ENCODE measurements around the gene CATSPERZ. TPM values are rescaled to one million over a fixed set of nuclear protein-coding genes. Genes with fewer than 3 reads are reported as not detected.

CATSPERZ gene
- total and polyA plus RNA-seq, 9 of the 15 experiments (the other 6 are each of a cell fraction or from before 2014, with no cell fraction given), result 0.86 to 8.5 (median 3.5) TPM

- TF ChIP-seq, protein P1, sequence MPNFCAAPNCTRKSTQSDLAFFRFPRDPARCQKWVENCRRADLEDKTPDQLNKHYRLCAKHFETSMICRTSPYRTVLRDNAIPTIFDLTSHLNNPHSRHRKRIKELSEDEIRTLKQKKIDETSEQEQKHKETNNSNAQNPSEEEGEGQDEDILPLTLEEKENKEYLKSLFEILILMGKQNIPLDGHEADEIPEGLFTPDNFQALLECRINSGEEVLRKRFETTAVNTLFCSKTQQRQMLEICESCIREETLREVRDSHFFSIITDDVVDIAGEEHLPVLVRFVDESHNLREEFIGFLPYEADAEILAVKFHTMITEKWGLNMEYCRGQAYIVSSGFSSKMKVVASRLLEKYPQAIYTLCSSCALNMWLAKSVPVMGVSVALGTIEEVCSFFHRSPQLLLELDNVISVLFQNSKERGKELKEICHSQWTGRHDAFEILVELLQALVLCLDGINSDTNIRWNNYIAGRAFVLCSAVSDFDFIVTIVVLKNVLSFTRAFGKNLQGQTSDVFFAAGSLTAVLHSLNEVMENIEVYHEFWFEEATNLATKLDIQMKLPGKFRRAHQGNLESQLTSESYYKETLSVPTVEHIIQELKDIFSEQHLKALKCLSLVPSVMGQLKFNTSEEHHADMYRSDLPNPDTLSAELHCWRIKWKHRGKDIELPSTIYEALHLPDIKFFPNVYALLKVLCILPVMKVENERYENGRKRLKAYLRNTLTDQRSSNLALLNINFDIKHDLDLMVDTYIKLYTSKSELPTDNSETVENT (CRISPR knock-in tag; IDR thresholded peaks at IDR 0.05), result no peak
- TF ChIP-seq SP2 (IDR thresholded peaks at IDR 0.05; ENCODE audit: extremely low read depth, low read depth, low read length, poor library complexity, severe bottlenecking) (no peak), ATF7 (IDR thresholded peaks at IDR 0.05) (no peak)
These were observed 24.7 kb downstream of the CATSPERZ start (continued) for GRCh38 chr11:64324692-64325469.

DNA sequence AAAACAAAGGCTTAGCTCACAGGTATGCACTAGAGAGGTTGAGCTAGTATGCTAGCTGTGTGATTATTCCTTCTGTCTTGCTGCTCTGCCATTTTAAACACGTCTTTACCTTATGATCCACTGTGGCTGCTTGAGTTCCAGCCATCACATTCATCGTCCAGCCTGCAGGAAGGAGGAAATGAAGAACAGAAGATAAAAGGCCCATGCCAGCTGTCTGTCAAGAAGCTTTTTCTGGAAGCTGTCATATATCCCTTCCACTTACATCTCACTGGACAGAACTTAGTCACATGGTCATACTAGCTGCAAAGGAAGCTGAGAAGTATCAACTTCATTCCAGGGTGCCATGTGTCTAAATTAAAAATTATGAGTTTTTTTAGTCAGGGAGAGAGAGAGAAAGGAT is 27.2 kb downstream of the CATSPERZ start:
- Histone ChIP-seq H3K36me3 (ENCODE audit: control insufficient read depth, insufficient read depth, low read length) (peaks cover 5% of the 10 kb centered on the region; the same call in 2 of the 3 replicates), H3K9ac (ENCODE audit: insufficient read depth in 1 of 2, low read depth in 2 of 2, low read length in 2 of 2) (no peak overlapping the region), H3K4me3 (no peak overlapping the region), H3K9me1 (ENCODE audit: control insufficient read depth, insufficient read depth, low read length) (no peaks in the 10 kb centered on the region), H2AFZ (ENCODE audit: low read depth, low read length) (no peak overlapping the region), H3K9me3 (replicated peaks; ENCODE audit: control insufficient read depth, insufficient read depth, low read depth, low read length) (no peaks in the 10 kb centered on the region; the same call in 1 of the 2 replicates), H4K20me1 (replicated peaks; ENCODE audit: control insufficient read depth, insufficient read depth, low read length) (no peaks in the 10 kb centered on the region), H3K4me1 (replicated peaks in 1 of 2; ENCODE audit: control insufficient read depth in 2 of 2, insufficient read depth in 2 of 2, low read length in 2 of 2) (peaks cover 18 to 44% of the 10 kb centered on the region in 2 experiments), H3K27me3 (ENCODE audit: control insufficient read depth in 2 of 2, insufficient read depth in 2 of 2, low read length in 2 of 2) (no peaks in the 10 kb centered on the region), H3K79me2 (ENCODE audit: control insufficient read depth, insufficient read depth, low read length) (no peaks in the 10 kb centered on the region), H3K4me2 (ENCODE audit: insufficient read depth, low read length) (no peak overlapping the region), H3K27ac (ENCODE audit: extremely low read depth, low read depth, low read length) (no peak overlapping the region)
- FAIRE-seq (no peak), ATAC-seq (no peak), DNase-seq (ENCODE audit: extremely low read depth in 1 of 4, low spot score in 3 of 4) (no peak)
- POLR2A ChIA-PET, result interaction anchor here (1.5 kb wide), 1 partner anchor 10 kb away, joined by 6 read pairs; the partner anchor contains the start of genes PRDX5 and TRMT112
- CTCF ChIA-PET (ENCODE audit: low intra/inter-chr PET ratio), result no interaction called here
- BruUV-seq (replicated peaks), result no TSS peak
- in situ Hi-C loops (cut with MboI), result no loop called here
- 15% methylated on average over 2 of the region's 2 CpGs for WGBS (ENCODE audit: insufficient coverage, low coverage, missing lambda C conversion rate)
- intact Hi-C loops (cut with micrococcal nuclease), result no loop called here
- no peak for TF ChIP-seq NCOA1 (IDR thresholded peaks at IDR 0.05; ENCODE audit: low read depth)
- no peak for TF ChIP-seq ZNF311 (CRISPR knock-in tag; IDR thresholded peaks at IDR 0.05)
- no peak for TF ChIP-seq RFX5 (IDR thresholded peaks at IDR 0.05; ENCODE audit: low read depth, low read length)
- peak; percentile 96 for TF ChIP-seq HLTF (IDR thresholded peaks at IDR 0.05)
- TF ChIP-seq RBM25 (IDR thresholded peaks at IDR 0.05; ENCODE audit: low read depth, low read length, severe bottlenecking), result peak; percentile 91
- peak; percentile 33 to 51; a peak in 2 of 4 replicates for TF ChIP-seq KDM1A (IDR thresholded peaks at IDR 0.05)
- TF ChIP-seq CGGBP1 (CRISPR knock-in tag; IDR thresholded peaks at IDR 0.05), result no peak
